Measurements from ENCODE around the gene DHRS4.
"Not testable (repeated sequence)": the region's sequence is repeated elsewhere in the genome, so short reads cannot be mapped to it uniquely, and the experiment has no call there.

DHRS4 gene

DNA sequence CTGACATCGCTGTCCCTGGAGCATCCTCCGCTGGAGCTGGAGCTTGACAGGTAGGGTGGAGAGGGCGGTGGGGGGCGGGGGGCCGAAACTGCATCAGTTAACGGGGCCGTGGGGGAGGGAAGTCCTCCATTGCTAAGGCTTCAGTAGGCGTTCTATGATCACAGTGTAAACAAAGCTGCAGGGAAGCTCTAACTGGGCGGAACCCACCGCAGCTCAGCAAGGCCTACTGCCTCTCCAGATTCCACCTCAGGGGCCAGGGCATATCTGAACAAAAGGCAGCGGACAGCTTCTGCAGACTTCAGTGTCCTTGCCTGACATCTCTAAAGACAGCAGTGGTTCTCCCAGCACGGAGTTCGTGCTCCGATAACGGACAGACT lies 16.7 kb downstream of the DHRS4 start:
- not testable (repeated sequence) for H3K4me2 ChIP-seq (ENCODE audit: low read length); H3K36me3 ChIP-seq (ENCODE audit: control insufficient read depth, insufficient read depth, low read length); H3K9me3 ChIP-seq (ENCODE audit: control insufficient read depth, low read length); H3K4me1 ChIP-seq; H3K27me3 ChIP-seq (ENCODE audit: control insufficient read depth, insufficient read depth, low read length); H3K9ac ChIP-seq; H3K79me2 ChIP-seq; H3K27ac ChIP-seq; H3K4me3 ChIP-seq (ENCODE audit: low read depth, low read length)
- peak overlapping the region; percentile 95 for H2AFZ ChIP-seq

- H3K9ac ChIP-seq; H2AFZ ChIP-seq; H3K4me2 ChIP-seq (ENCODE audit: low read length); H3K79me2 ChIP-seq; H3K9me3 ChIP-seq (ENCODE audit: control insufficient read depth, low read length); H3K36me3 ChIP-seq (ENCODE audit: control insufficient read depth, insufficient read depth, low read length); H3K27me3 ChIP-seq (ENCODE audit: control insufficient read depth, insufficient read depth, low read length); H3K27ac ChIP-seq; H3K4me3 ChIP-seq (ENCODE audit: low read depth, low read length); H3K4me1 ChIP-seq: not testable (repeated sequence)
Measured at GRCh38 chr14:23973178-23973577, 19.6 kb downstream of the DHRS4 start.

GRCh38 chr14:23974041-23974440 lies 20.5 kb downstream of the DHRS4 start:
- not testable (repeated sequence) for H2AFZ ChIP-seq; H3K4me2 ChIP-seq (ENCODE audit: low read length); H3K27me3 ChIP-seq (ENCODE audit: control insufficient read depth, insufficient read depth, low read length); H3K9me3 ChIP-seq (ENCODE audit: control insufficient read depth, low read length); H3K4me3 ChIP-seq (ENCODE audit: low read depth, low read length); H3K79me2 ChIP-seq; H3K4me1 ChIP-seq; H3K27ac ChIP-seq; H3K9ac ChIP-seq; H3K36me3 ChIP-seq (ENCODE audit: control insufficient read depth, insufficient read depth, low read length)

GRCh38 chr14:23977208-23977607 lies 23.6 kb downstream of the DHRS4 start:
- not testable (repeated sequence) for H3K27me3 ChIP-seq (ENCODE audit: control insufficient read depth, insufficient read depth, low read length); H2AFZ ChIP-seq; H3K79me2 ChIP-seq; H3K4me2 ChIP-seq (ENCODE audit: low read length); H3K4me1 ChIP-seq; H3K27ac ChIP-seq; H3K4me3 ChIP-seq (ENCODE audit: low read depth, low read length); H3K36me3 ChIP-seq (ENCODE audit: control insufficient read depth, insufficient read depth, low read length); H3K9me3 ChIP-seq (ENCODE audit: control insufficient read depth, low read length); H3K9ac ChIP-seq
- TF ChIP-seq, protein P1, sequence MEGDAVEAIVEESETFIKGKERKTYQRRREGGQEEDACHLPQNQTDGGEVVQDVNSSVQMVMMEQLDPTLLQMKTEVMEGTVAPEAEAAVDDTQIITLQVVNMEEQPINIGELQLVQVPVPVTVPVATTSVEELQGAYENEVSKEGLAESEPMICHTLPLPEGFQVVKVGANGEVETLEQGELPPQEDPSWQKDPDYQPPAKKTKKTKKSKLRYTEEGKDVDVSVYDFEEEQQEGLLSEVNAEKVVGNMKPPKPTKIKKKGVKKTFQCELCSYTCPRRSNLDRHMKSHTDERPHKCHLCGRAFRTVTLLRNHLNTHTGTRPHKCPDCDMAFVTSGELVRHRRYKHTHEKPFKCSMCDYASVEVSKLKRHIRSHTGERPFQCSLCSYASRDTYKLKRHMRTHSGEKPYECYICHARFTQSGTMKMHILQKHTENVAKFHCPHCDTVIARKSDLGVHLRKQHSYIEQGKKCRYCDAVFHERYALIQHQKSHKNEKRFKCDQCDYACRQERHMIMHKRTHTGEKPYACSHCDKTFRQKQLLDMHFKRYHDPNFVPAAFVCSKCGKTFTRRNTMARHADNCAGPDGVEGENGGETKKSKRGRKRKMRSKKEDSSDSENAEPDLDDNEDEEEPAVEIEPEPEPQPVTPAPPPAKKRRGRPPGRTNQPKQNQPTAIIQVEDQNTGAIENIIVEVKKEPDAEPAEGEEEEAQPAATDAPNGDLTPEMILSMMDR (IDR thresholded peaks at IDR 0.05): peak; percentile 35

DNA sequence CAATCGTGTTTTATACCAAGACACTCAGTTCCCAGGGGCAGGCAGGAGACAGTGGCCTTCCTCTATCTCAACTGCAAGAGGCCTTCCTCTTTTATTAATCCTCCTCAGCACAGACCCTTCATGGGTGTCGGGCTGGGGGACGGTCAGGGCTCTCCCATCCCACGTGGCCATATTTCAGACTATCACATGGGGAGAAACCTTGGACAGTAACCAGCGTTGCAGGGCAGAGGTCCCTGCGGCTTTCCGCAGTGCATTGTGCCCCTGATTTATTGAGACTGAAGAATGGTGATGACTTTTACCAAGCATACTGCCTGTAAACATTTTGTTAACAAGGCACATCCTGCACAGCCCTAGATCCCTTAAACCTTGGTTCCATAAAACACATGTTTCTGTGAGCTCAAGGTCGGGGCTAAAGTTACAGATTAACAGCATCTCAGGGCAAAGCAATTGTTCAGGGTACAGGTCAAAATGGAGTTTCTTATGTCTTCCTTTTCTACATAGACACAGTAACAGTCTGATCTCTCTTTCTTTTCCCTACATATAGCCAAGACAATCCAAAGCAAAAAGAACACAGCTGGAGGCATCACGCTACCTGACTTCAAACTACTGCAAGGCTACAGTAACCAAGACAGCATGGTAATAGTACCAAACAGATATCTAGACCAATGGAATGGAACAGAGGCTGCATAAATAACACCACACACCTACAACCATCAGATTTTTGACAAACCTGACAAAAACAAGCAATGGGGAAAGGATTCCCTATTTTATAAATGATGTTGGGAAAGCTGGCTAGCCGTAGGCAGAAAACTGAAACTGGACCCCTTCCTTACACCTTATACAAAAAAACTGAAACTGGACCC lies 28.6 kb downstream of the DHRS4 start:
- H3K4me3 ChIP-seq (ENCODE audit: low read depth, low read length); H3K9me3 ChIP-seq (ENCODE audit: control insufficient read depth, low read length); H2AFZ ChIP-seq; H3K4me2 ChIP-seq (ENCODE audit: low read length); H3K27ac ChIP-seq; H3K27me3 ChIP-seq (ENCODE audit: control insufficient read depth, insufficient read depth, low read length); H3K4me1 ChIP-seq; H3K79me2 ChIP-seq; H3K36me3 ChIP-seq (ENCODE audit: control insufficient read depth, insufficient read depth, low read length); H3K9ac ChIP-seq: not testable (repeated sequence)

DNA sequence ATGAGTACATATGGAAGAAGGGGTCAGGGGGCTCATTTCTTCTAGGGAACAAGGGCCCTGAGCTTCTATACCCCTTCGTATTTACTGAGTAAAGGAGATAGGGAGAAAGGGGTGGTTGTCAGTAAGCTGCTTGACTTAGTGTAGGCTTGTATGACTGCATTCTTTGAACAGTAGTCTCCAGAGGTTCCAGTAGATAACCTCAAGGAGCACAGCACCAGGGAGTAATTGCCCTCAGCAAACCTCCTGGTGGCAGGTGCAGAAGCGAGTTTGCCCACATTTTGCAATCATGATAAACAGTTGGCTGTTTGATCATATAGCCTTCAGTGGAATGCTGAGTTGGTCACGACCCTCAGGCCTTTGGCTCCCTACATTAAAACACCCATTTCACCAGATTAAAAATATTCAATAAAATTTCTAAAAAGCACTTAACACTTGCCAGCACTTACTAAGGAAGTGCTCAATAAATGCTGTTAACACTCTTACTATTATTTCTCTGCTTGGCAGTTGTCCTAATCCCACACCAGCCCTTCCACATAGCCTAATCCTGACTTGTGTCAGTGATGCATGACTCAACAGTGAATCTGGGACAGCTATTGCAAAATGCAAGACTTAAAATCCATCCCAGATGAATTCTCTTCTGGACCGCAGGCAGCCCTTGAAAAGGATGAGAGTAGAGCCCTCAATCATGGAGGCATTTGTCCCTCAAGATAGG lies 31.5 kb downstream of the DHRS4 start:
- Histone ChIP-seq H2AFZ (no peak overlapping the region), H3K27ac (no peak overlapping the region), H3K9me3 (ENCODE audit: control insufficient read depth, low read length) (no peaks in the 10 kb centered on the region), H3K79me2 (no peaks in the 10 kb centered on the region), H3K9ac (no peak overlapping the region), H3K4me1 (peaks cover 8% of the 10 kb centered on the region), H3K27me3 (ENCODE audit: control insufficient read depth, insufficient read depth, low read length) (no peaks in the 10 kb centered on the region), H3K36me3 (ENCODE audit: control insufficient read depth, insufficient read depth, low read length) (no peaks in the 10 kb centered on the region), H3K4me2 (ENCODE audit: low read length) (no peak overlapping the region), H3K4me3 (ENCODE audit: low read depth, low read length) (no peak overlapping the region)
- TF ChIP-seq, protein P1 (IDR thresholded peaks at IDR 0.05): no peak

DNA sequence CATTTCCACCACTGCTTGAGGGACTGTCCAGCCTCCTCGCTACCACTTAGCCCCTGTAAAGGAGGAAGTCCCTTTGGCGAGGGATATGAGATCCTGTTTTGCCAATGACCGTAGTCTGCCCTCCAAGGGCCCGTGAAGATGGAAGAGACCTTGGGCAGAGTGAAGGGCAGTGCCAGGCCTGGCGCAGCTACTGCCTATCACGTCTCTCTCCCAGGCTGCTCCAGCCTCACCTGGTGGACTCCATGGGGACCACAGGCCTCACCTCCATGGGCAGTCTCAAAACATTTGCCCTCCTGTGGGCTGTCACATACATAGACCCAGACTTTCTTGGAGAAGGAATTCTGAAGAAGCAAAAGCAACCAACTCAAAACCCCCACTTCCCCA lies 34.6 kb downstream of the DHRS4 start:
- Histone ChIP-seq H3K4me2 (ENCODE audit: low read length) (peak overlapping the region; percentile 60), H3K27ac (peak overlapping the region; percentile 93), H2AFZ (peak overlapping the region; percentile 93)
- H3K79me2 ChIP-seq; H3K4me1 ChIP-seq; H3K36me3 ChIP-seq (ENCODE audit: control insufficient read depth, insufficient read depth, low read length); H3K27me3 ChIP-seq (ENCODE audit: control insufficient read depth, insufficient read depth, low read length); H3K9me3 ChIP-seq (ENCODE audit: control insufficient read depth, low read length); H3K9ac ChIP-seq; H3K4me3 ChIP-seq (ENCODE audit: low read depth, low read length): not testable (repeated sequence)

- Histone ChIP-seq H3K9ac (peak within 1 kb of the TSS; percentile 83), H3K4me3 (ENCODE audit: low read depth, low read length) (peak within 1 kb of the TSS; percentile 46), H3K4me2 (ENCODE audit: low read length) (peak within 1 kb of the TSS; percentile 60), H3K27ac (peak within 1 kb of the TSS; percentile 93), H2AFZ (peak within 1 kb of the TSS; percentile 93)
- not testable (repeated sequence) for H3K79me2 ChIP-seq; H3K9me3 ChIP-seq (ENCODE audit: control insufficient read depth, low read length); H3K27me3 ChIP-seq (ENCODE audit: control insufficient read depth, insufficient read depth, low read length); H3K36me3 ChIP-seq (ENCODE audit: control insufficient read depth, insufficient read depth, low read length); H3K4me1 ChIP-seq
Measured at GRCh38 chr14:23988607-23989363, 35.2 kb downstream of the DHRS4 start, which contains the start of gene DHRS4L2. DHRS4L2 (plus strand) TSS chr14:23988929; CDS start chr14:23988948, 19 bp downstream.
